HepG2 (cell line): ENCODE data around the gene PLA2G12A. TPM values are rescaled to one million over a fixed set of nuclear protein-coding genes. Genes with fewer than 3 reads are reported as not detected.

Experiments
- ATAC-seq: fragments of 200-7000 bp; cut with Tn5 transposase; 3 replicates; pipeline ENCODE4 v1.9.1; 2020; ENCODE audit warnings: mild to moderate bottlenecking, moderate library complexity
- BruUV-seq: library from RNA; stranded (reverse); fragments of 400-500 nt; replicated peaks from 2 replicates; lab custom pipeline; 2021; lab: Mats Ljungman, UMichigan
- CTCF ChIA-PET: fragments of 300-600 bp; formaldehyde crosslinking; extraction: SDS; loops from one replicate; lab custom pipeline; 2021; ENCODE audit warnings: low total read pairs, inconsistent platforms, low intra/inter-chr PET ratio; lab: Yijun Ruan, JAX
- POLR2A ChIA-PET: fragments of 350-600 bp; sonication (Branson Sonifier 250); formaldehyde crosslinking; loops from one replicate; lab custom pipeline; 2020; ENCODE audit warnings: antibody characterized with exemption, inconsistent platforms; lab: Yijun Ruan, JAX
- DNase-seq: peaks from one replicate; pipeline ENCODE4 v3.0.0-alpha.2; 2015; ENCODE audit warnings: low spot score
- FAIRE-seq: peaks from 3 replicates; lab custom pipeline; 2011; peaks lifted over from hg19 to GRCh38; lab: Jason Lieb, UNC
- H2AFZ ChIP-seq: one replicate; pipeline ENCODE4 v1.6.1; 2011; ENCODE audit warnings: low read length, inconsistent platforms
- H3K27ac ChIP-seq: fragments of 300-600 bp; 3 replicates; pipeline ENCODE4 v1.8.0; 2011; ENCODE audit warnings: mixed run types, mild to moderate bottlenecking, mixed read lengths, low read length, inconsistent platforms; ENCODE audit not compliant: insufficient read depth; ENCODE audit errors: extremely low read length
- H3K27me3 ChIP-seq, 2 experiments: fragments of 200-600 bp in 1 of 2; 2 replicates in 1 of 2; 3 replicates in 1 of 2; pipeline versions ENCODE4 v1.6.0 to v1.8.0; 2011; ENCODE audit warnings: low read length in 2 of 2, mild to moderate bottlenecking in 2 of 2, moderate library complexity in 2 of 2, inconsistent platforms in 1 of 2; ENCODE audit not compliant: insufficient read depth in 2 of 2, control insufficient read depth in 1 of 2
- H3K36me3 ChIP-seq, 2 experiments: fragments of 200-600 bp in 1 of 2; replicated peaks in 1 of 2; 2 replicates in 1 of 2; 3 replicates in 1 of 2; pipeline versions ENCODE4 v1.5.1 to v1.8.0; 2011; ENCODE audit warnings: low read length in 2 of 2, inconsistent platforms in 1 of 2; ENCODE audit not compliant: insufficient read depth in 2 of 2, control insufficient read depth in 1 of 2
- H3K4me1 ChIP-seq: 2 replicates; pipeline ENCODE4 v1.5.1; 2012; ENCODE audit warnings: low read length, inconsistent platforms; ENCODE audit not compliant: insufficient read depth
- H3K4me2 ChIP-seq: 2 replicates; pipeline ENCODE4 v1.6.0; 2011; ENCODE audit warnings: low read depth, low read length, inconsistent platforms
- H3K4me3 ChIP-seq, 3 experiments: fragments of 200-600 bp in 1 of 3; sonication (generic), shearing (Covaris generic) in 1 of 3; replicated peaks in 1 of 3; 2 replicates each; pipeline ENCODE4 v1.5.1; 2011 to 2016; ENCODE audit warnings: low read length in 3 of 3, inconsistent platforms in 2 of 3, low read depth in 2 of 3, mild to moderate bottlenecking in 2 of 3, control low read depth in 1 of 3, mixed read lengths in 1 of 3; ENCODE audit not compliant: insufficient read depth in 1 of 3
- H3K79me2 ChIP-seq: one replicate; pipeline ENCODE4 v1.6.1; 2011; ENCODE audit warnings: low read length, inconsistent platforms; ENCODE audit not compliant: insufficient read depth
- H3K9ac ChIP-seq: 2 replicates; pipeline ENCODE4 v1.6.0; 2011; ENCODE audit warnings: mild to moderate bottlenecking, low read depth, low read length, inconsistent platforms; ENCODE audit not compliant: insufficient read depth
- H3K9me3 ChIP-seq: 2 replicates; pipeline ENCODE4 v1.5.1; 2012; ENCODE audit warnings: mild to moderate bottlenecking, low read length
- H4K20me1 ChIP-seq: 2 replicates; pipeline ENCODE4 v1.6.0; 2011; ENCODE audit warnings: inconsistent platforms, mild to moderate bottlenecking, low read length, moderate library complexity; ENCODE audit not compliant: insufficient read depth
- ATM ChIP-seq: fragments of 450-650 bp; IDR thresholded peaks from 2 replicates; pipeline ENCODE4 v1.7.1; 2017; ENCODE audit warnings: mild to moderate bottlenecking, borderline replicate concordance
- CREB3 ChIP-seq: sonication (generic); formaldehyde crosslinking; IDR thresholded peaks from 2 replicates; pipeline ENCODE4 v1.5.0; 2020; ENCODE audit warnings: missing genetic modification reagents
- E2F5 ChIP-seq: sonication (generic); formaldehyde crosslinking; conservative IDR thresholded peaks from 2 replicates; pipeline ENCODE4 v1.4.0; 2020; ENCODE audit warnings: missing genetic modification reagents
- GABPA ChIP-seq, 2 experiments: IDR thresholded peaks; 2 replicates each; pipeline ENCODE4 v1.6.1; 2011 to 2016; ENCODE audit warnings: low read depth in 2 of 2, low read length in 1 of 2, missing biosample characterization in 1 of 2, missing genetic modification characterization in 1 of 2
- MXI1 ChIP-seq: IDR thresholded peaks from 3 replicates; pipeline ENCODE4 v1.6.1; 2012; ENCODE audit warnings: low read depth, low read length, inconsistent platforms, borderline replicate concordance
- PBX3 ChIP-seq: sonication (generic); formaldehyde crosslinking; IDR thresholded peaks from 2 replicates; pipeline ENCODE4 v1.8.1; 2023; ENCODE audit warnings: missing genetic modification reagents, inconsistent platforms, borderline replicate concordance
- REL ChIP-seq: sonication (generic); formaldehyde crosslinking; conservative IDR thresholded peaks from 2 replicates; pipeline ENCODE4 v1.8.0; 2022; ENCODE audit warnings: mild to moderate bottlenecking, missing genetic modification reagents, moderate library complexity
- RFXANK ChIP-seq: IDR thresholded peaks from 2 replicates; pipeline ENCODE4 v1.6.1; 2016
- SAFB2 ChIP-seq: sonication (generic); formaldehyde crosslinking; IDR thresholded peaks from 2 replicates; pipeline ENCODE4 v1.5.1; 2020; ENCODE audit warnings: missing genetic modification reagents, low read depth, mild to moderate bottlenecking, borderline replicate concordance
- TEF ChIP-seq: sonication (generic); formaldehyde crosslinking; IDR thresholded peaks from 2 replicates; pipeline ENCODE4 v1.5.0; 2020; ENCODE audit warnings: missing genetic modification reagents
- TMF1 ChIP-seq: sonication (generic); formaldehyde crosslinking; IDR thresholded peaks from 2 replicates; pipeline ENCODE4 v1.8.1; 2022; ENCODE audit warnings: low read depth, missing genetic modification reagents
- ZHX2 ChIP-seq, 2 experiments: sonication (generic) in 1 of 2; formaldehyde crosslinking in 1 of 2; IDR thresholded peaks; 2 replicates each; pipeline versions ENCODE4 v1.6.1 to v1.9.0; 2014 to 2022; ENCODE audit warnings: antibody characterized with exemption in 1 of 2, borderline replicate concordance in 1 of 2, inconsistent platforms in 1 of 2, low read depth in 1 of 2, missing genetic modification reagents in 1 of 2
- ZNF446 ChIP-seq: sonication (generic); formaldehyde crosslinking; IDR thresholded peaks from 2 replicates; pipeline ENCODE4 v1.5.0; 2020; ENCODE audit warnings: mild to moderate bottlenecking, missing genetic modification reagents
- ZNF546 ChIP-seq: sonication (generic); formaldehyde crosslinking; conservative IDR thresholded peaks from 2 replicates; pipeline ENCODE4 v1.8.1; 2023; ENCODE audit warnings: mild to moderate bottlenecking, missing genetic modification reagents
- WGBS: methylation state at CpG from one replicate; pipeline ENCODE4 v1.1.6; 2017; ENCODE audit warnings: low lambda C conversion rate; 5-methylcytosine and 5-hydroxymethylcytosine counted together
- in situ Hi-C: cut with HindIII; loops from 2 replicates; pipeline ENCODE4 v1.10.0; 2017; ENCODE audit warnings: low pct_unique_long_range_greater_than_20kb; ENCODE audit not compliant: extremely low pct_ligation_motif_present
- intact Hi-C: fragments of 100-400 bp; cut with micrococcal nuclease; formaldehyde crosslinking; loops from one replicate; pipeline ENCODE4 v1.10.0; 2022; ENCODE audit not compliant: unreplicated experiment
- polyA plus RNA-seq, 8 experiments: library from polyadenylated mRNA; depleted of rRNA in 3 of 8; stranded (reverse) in 7 of 8; unstranded in 1 of 8; fragments of >200 nt; fragmentation: Illumina TruSeq in 4 of 8; extraction: Trizol in 4 of 8; gene quantifications; 2 replicates each; pipeline versions ENCODE4 v1.2.1 to v1.2.3, GENCODE V29; 2011 to 2016; ENCODE audit warnings: low read depth in 4 of 8, missing spikeins in 1 of 8, mixed read lengths in 1 of 8; ENCODE audit not compliant: insufficient read depth in 1 of 8
- total RNA-seq, 5 experiments: library from RNA; depleted of rRNA; stranded (reverse); fragments of >200 nt; fragmentation: Illumina TruSeq; extraction: Trizol; gene quantifications; 2 replicates each; pipeline ENCODE4 v1.2.3, GENCODE V29; 2016; ENCODE audit warnings: low read depth in 1 of 5

Gene PLA2G12A
- total and polyA plus RNA-seq, 2 of the 13 experiments (the other 11 are each of a cell fraction or from before 2014, with no cell fraction given), result 61.2 to 64.0 TPM

- no peak for TF ChIP-seq ZHX2 (IDR thresholded peaks at IDR 0.05; ENCODE audit: low read depth)
- no peak for TF ChIP-seq ZHX2 (CRISPR knock-in tag; IDR thresholded peaks at IDR 0.05; ENCODE audit: borderline replicate concordance)
- no peak for TF ChIP-seq TMF1
- TF ChIP-seq PBX3, result no peak
- TF ChIP-seq ZNF546 (CRISPR knock-in tag), result no peak
- TF ChIP-seq, all 625 proteins: peak for 0
These were observed 30.8 kb upstream of the PLA2G12A start (continued) for GRCh38 chr4:109760682-109761081.

GRCh38 chr4:109755656-109756055 lies 25.8 kb upstream of the PLA2G12A start:
- FAIRE-seq (no peak), DNase-seq (no peak), ATAC-seq (no peak)
- BruUV-seq, result TSS peak; percentile 16
- Histone ChIP-seq H2AFZ (no peak overlapping the region), H3K4me3 (no peak overlapping the region), H3K9ac (no peak overlapping the region), H3K27ac (no peak overlapping the region), H3K9me3 (no peaks in the 10 kb centered on the region), H3K4me2 (no peak overlapping the region), H4K20me1 (no peaks in the 10 kb centered on the region), H3K27me3 (no peaks in the 10 kb centered on the region; a peak in 1 of 5 replicates), H3K4me1 (no peaks in the 10 kb centered on the region), H3K79me2 (no peaks in the 10 kb centered on the region), H3K36me3 (peaks cover 4 to 20% of the 10 kb centered on the region in 2 experiments)
- intact Hi-C loops (no loop called here), in situ Hi-C loops (no loop called here)
- CTCF ChIA-PET, result no interaction called here
- TF ChIP-seq TEF (CRISPR knock-in tag) (no peak), RFXANK (no peak), REL (CRISPR knock-in tag) (no peak), GABPA (IDR thresholded peaks at IDR 0.05; ENCODE audit: low read depth, low read length) (no peak), GABPA (CRISPR knock-in tag; IDR thresholded peaks at IDR 0.05; ENCODE audit: low read depth) (no peak), CREB3 (CRISPR knock-in tag) (no peak), E2F5 (CRISPR knock-in tag) (no peak), ATM (no peak), SAFB2 (CRISPR knock-in tag) (no peak), MXI1 (no peak), ZNF446 (CRISPR knock-in tag) (no peak)
- WGBS, result 90% methylated on average over 3 of the region's 3 CpGs
- POLR2A ChIA-PET, result no interaction called here
